Loucy (cell line): ENCODE measurements around the gene SCN2A.
"Not testable (repeated sequence)": the region's sequence is repeated elsewhere in the genome, so short reads cannot be mapped to it uniquely, and the experiment has no call there.

ENCODE experiments used
- H2AFZ ChIP-seq: fragments of 200-600 bp; sonication (generic); 2 replicates; pipeline ENCODE4 v1.6.0; 2016; ENCODE audit warnings: antibody characterized with exemption, mild to moderate bottlenecking, low read length, moderate library complexity
- H3F3A ChIP-seq: fragments of 200-600 bp; 2 replicates; pipeline ENCODE4 v1.6.0; 2016; ENCODE audit warnings: antibody characterized with exemption, low read depth, mild to moderate bottlenecking
- H3K27me3 ChIP-seq: fragments of 200-600 bp; sonication (generic); 2 replicates; pipeline ENCODE4 v1.6.1; 2014; ENCODE audit warnings: low read length, mild to moderate bottlenecking; ENCODE audit not compliant: insufficient read depth, poor library complexity, severe bottlenecking
- H3K36me3 ChIP-seq: fragments of 200-600 bp; sonication (generic); 2 replicates; pipeline ENCODE4 v1.6.1; 2016; ENCODE audit warnings: low read length; ENCODE audit not compliant: insufficient read depth
- H3K4me1 ChIP-seq: fragments of 200-600 bp; sonication (generic); 2 replicates; pipeline ENCODE4 v1.5.1; 2014; ENCODE audit warnings: low read length, mild to moderate bottlenecking; ENCODE audit not compliant: insufficient read depth, poor library complexity, severe bottlenecking
- H3K4me2 ChIP-seq: fragments of 200-600 bp; sonication (generic); 2 replicates; pipeline ENCODE4 v1.6.0; 2014; ENCODE audit warnings: antibody characterized with exemption, low read length, low read depth, mild to moderate bottlenecking; ENCODE audit not compliant: poor library complexity, severe bottlenecking
- H3K4me3 ChIP-seq: fragments of 200-600 bp; sonication (generic); 2 replicates; pipeline ENCODE4 v1.5.1; 2014; ENCODE audit warnings: low read length, mild to moderate bottlenecking, mixed read lengths; ENCODE audit not compliant: poor library complexity, severe bottlenecking
- H3K79me2 ChIP-seq: fragments of 200-600 bp; sonication (generic); 2 replicates; pipeline ENCODE4 v1.6.1; 2014; ENCODE audit warnings: low read length; ENCODE audit not compliant: insufficient read depth
- H3K9ac ChIP-seq: fragments of 200-600 bp; sonication (generic); 2 replicates; pipeline ENCODE4 v1.6.0; 2014; ENCODE audit warnings: mild to moderate bottlenecking, low read depth, low read length, moderate library complexity; ENCODE audit not compliant: poor library complexity, severe bottlenecking
- H3K9me2 ChIP-seq: fragments of 200-600 bp; sonication (generic); replicated peaks from 2 replicates; pipeline ENCODE4 v1.6.1; 2016; ENCODE audit warnings: low read depth, low read length, mixed read lengths
- H3K9me3 ChIP-seq: fragments of 200-600 bp; sonication (generic); 2 replicates; pipeline ENCODE4 v1.6.1; 2014; ENCODE audit warnings: mild to moderate bottlenecking, antibody characterized with exemption, low read length, low read depth; ENCODE audit not compliant: insufficient read depth
- H4K20me1 ChIP-seq: fragments of 200-600 bp; sonication (generic); 2 replicates; pipeline ENCODE4 v1.6.0; 2014; ENCODE audit warnings: antibody characterized with exemption, low read length, mild to moderate bottlenecking; ENCODE audit not compliant: insufficient read depth, poor library complexity, severe bottlenecking
- EZH2phosphoT487 ChIP-seq: fragments of 200-600 bp; IDR thresholded peaks from 2 replicates; pipeline ENCODE4 v1.6.1; 2018; ENCODE audit warnings: antibody characterized with exemption, mild to moderate bottlenecking, moderate library complexity, borderline replicate concordance
- TF ChIP-seq, protein P1 (sequence below): fragments of 200-600 bp; sonication (generic); conservative IDR thresholded peaks from 2 replicates; pipeline ENCODE4 v1.5.1; 2014; ENCODE audit warnings: mild to moderate bottlenecking, antibody characterized with exemption, low read length

SCN2A gene

DNA sequence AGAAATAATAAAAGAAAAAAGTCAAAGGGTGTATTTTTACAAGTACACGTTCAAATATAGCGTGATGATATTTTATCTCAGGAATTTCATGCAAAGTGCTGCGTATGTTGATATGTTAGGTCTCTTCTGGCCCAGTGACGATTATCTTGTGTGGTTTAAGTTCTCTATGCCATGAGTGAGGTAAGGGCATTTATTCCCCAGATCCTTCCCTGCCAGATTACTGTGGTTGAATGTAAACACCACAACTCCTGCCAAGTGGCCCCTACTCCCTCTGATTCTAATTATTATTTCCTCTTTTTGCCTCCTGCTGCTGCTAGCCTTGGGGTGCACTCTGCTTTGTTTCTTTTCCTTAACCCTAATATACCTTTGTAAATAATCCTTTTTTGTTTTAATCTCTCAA, 12.2 kb downstream of the SCN2A start:
- Histone ChIP-seq H4K20me1 (no peaks in the 10 kb centered on the region), H2AFZ (no peak overlapping the region), H3K4me3 (no peak overlapping the region), H3F3A (no peaks in the 10 kb centered on the region), H3K36me3 (no peaks in the 10 kb centered on the region), H3K9me3 (no peaks in the 10 kb centered on the region), H3K9me2 (no peaks in the 10 kb centered on the region), H3K79me2 (no peaks in the 10 kb centered on the region), H3K27me3 (no peaks in the 10 kb centered on the region), H3K4me2 (no peak overlapping the region), H3K9ac (no peak overlapping the region), H3K4me1 (no peaks in the 10 kb centered on the region)
- TF ChIP-seq, protein P1, sequence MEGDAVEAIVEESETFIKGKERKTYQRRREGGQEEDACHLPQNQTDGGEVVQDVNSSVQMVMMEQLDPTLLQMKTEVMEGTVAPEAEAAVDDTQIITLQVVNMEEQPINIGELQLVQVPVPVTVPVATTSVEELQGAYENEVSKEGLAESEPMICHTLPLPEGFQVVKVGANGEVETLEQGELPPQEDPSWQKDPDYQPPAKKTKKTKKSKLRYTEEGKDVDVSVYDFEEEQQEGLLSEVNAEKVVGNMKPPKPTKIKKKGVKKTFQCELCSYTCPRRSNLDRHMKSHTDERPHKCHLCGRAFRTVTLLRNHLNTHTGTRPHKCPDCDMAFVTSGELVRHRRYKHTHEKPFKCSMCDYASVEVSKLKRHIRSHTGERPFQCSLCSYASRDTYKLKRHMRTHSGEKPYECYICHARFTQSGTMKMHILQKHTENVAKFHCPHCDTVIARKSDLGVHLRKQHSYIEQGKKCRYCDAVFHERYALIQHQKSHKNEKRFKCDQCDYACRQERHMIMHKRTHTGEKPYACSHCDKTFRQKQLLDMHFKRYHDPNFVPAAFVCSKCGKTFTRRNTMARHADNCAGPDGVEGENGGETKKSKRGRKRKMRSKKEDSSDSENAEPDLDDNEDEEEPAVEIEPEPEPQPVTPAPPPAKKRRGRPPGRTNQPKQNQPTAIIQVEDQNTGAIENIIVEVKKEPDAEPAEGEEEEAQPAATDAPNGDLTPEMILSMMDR, result no peak
- TF ChIP-seq EZH2phosphoT487, result no peak

DNA sequence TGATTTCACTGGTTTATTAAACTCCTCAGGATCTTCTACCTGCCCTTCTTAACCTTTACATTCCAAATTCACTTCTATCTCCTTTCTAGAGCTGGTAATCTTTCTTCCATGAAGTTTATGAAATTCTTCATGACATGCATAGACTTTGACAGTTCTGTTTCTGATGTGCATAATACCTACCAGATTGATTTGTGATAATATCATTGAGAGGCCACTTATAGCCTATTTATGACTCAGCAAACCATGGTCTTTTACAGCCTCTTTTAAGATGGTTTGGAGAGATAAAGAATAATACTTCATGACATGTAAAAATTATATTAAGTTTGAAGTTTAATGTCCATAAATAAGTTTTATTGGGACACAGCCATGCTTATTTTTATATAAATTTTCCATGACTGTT, 14.0 kb downstream of the SCN2A start:
- no peaks in the 10 kb centered on the region for H3F3A ChIP-seq
- TF ChIP-seq EZH2phosphoT487, result no peak
- TF ChIP-seq, protein P1, result no peak

DNA sequence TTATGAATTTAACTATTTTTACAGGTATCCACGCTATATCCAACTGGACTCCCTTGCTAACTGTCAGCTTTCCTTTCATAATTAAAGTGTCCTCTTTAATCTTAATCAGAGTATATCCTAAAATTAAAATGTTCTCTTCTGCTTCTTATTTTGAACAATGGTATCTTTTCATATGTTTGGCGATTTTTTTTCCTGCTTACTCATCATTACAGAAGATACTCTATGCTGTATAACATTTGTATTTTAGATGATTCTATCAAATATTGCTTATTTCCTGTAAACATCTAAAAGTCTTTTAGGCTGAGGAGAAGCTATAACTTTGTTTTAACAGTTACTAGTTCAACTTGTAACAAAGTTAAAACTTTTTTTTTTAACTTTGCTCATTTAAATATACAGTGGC, 17.4 kb downstream of the SCN2A start:
- H3K9me2 ChIP-seq, result no peaks in the 10 kb centered on the region
- no peaks in the 10 kb centered on the region for H3K36me3 ChIP-seq
- H3K27me3 ChIP-seq, result no peaks in the 10 kb centered on the region
- H3K9me3 ChIP-seq, result no peaks in the 10 kb centered on the region
- no peaks in the 10 kb centered on the region for H3K79me2 ChIP-seq
- no peak overlapping the region for H2AFZ ChIP-seq
- H3K4me3 ChIP-seq, result no peak overlapping the region
- TF ChIP-seq, protein P1, result no peak
- TF ChIP-seq EZH2phosphoT487, result no peak
- H3K4me2 ChIP-seq, result no peak overlapping the region
- H3K9ac ChIP-seq, result no peak overlapping the region
- H3K4me1 ChIP-seq, result no peaks in the 10 kb centered on the region
- H3F3A ChIP-seq, result no peaks in the 10 kb centered on the region
- no peaks in the 10 kb centered on the region for H4K20me1 ChIP-seq

More for the DNA sequence above, 14.0 kb downstream of the SCN2A start:
- Histone ChIP-seq H3K36me3 (no peaks in the 10 kb centered on the region), H4K20me1 (no peaks in the 10 kb centered on the region), H3K9me2 (no peaks in the 10 kb centered on the region), H3K4me3 (no peak overlapping the region), H2AFZ (no peak overlapping the region), H3K27me3 (no peaks in the 10 kb centered on the region), H3K4me1 (no peaks in the 10 kb centered on the region), H3K9me3 (no peaks in the 10 kb centered on the region), H3K9ac (no peak overlapping the region), H3K79me2 (no peaks in the 10 kb centered on the region), H3K4me2 (no peak overlapping the region)

DNA sequence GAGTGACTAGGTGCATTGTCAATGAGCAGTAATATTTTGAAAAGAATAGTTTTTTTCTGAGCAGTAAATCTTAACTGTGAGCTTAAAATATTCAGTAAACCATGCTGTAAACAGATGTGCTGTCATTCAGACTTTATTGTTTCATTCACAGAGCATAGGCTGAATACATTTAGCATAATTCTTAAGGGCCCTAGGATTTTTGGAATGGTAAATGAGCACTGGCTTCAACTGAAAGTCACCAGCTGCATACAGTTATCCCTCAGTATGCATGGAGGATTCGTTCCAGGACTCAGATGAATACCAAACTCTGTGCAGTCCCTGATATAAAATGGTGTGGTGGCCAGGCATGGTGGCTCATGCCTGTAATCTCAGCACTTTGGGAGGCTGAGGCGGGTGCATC, 21.1 kb downstream of the SCN2A start:
- H3K9ac ChIP-seq, H3K36me3 ChIP-seq, H4K20me1 ChIP-seq, H3K27me3 ChIP-seq, H3K9me3 ChIP-seq, H3K4me2 ChIP-seq, H3K4me1 ChIP-seq, H3K79me2 ChIP-seq, H3F3A ChIP-seq, H2AFZ ChIP-seq, H3K9me2 ChIP-seq, H3K4me3 ChIP-seq: not testable (repeated sequence)
